Ammon's horn (tissue), 1 donor: Measurements from ENCODE around the gene RHBDD3.

Source experiments
- DNase-seq: peaks from one replicate; pipeline ENCODE4 v3.0.0-alpha.2; 2016; ENCODE audit warnings: low spot score

The RHBDD3 gene

DNA sequence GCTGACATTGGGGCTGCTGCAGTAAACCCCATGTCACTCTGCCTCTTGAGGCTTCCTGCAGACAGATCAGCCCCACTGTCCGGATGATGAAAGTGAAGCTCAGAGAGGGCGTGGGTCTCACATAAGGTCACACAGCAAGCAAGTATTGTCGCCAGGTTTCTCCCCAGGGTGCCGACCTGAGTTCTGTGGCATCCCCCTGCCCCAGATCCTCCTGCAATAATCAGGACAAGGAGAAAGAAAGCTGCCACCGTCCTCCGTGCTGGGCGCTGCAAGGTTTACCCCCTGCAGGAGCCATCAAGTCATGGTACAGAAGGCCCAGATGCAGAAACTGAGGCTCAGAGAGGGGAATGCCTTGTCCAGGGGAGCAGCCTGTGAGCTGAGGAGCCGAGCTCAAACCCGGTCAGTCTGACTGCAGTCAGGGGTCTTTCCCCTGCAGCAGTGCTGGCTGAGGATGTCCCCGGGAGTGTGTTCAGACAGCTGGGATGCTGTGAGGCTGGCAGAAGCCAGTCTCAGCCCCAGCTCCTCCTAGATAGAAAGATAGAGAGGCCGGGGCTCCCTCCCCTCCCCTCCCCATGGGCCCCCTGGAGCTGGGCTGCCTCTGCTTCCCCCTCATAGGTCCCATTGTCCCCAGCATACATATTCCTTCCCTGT, 48.9 kb downstream of the RHBDD3 start:
- DNase-seq: no peak

DNA sequence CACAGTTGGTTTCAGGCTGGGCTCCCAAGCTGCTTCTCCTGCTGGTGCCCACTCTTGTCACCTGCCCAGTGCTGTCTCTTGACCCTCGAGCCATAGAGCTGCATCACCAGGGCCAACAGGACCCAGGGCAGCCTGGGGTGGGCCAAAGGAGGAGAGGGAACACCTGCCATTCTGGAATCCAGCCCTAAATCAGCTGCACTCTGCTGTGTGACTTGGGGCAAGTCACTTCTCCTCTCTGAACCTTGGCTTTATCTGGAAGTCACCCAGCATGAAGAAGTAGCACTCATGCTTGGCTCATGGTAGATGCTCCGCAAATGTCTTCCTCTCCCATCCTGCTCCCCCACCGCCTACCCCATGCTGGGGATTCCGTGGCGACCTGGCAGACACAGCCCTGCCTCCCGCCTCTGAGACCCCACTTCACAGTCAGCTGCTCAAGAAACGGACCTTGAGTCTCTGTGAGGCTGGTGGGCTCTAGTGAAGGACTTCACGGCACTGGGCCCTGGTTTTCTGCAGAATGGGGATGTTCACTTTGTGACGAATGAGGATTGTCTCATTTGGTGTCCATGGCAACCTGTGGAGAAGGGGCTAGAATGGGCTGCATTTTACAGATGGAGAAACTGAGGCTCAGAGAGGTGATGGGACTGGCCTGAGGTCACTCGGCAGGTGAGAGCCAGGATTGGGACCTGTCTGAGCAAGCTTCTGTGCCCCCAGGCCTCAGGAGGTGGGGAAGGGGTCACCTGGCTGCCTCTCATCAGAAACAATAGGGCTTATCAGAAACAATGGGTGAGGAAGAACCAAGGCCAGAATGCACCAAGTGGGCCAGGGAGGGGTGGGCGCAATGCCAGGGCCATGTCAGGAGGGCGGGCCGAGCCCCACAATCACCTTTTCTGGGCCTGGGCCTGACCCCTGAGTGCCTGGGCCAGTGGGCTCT, 49.7 kb downstream of the RHBDD3 start:
- DNase-seq: no peak

DNA sequence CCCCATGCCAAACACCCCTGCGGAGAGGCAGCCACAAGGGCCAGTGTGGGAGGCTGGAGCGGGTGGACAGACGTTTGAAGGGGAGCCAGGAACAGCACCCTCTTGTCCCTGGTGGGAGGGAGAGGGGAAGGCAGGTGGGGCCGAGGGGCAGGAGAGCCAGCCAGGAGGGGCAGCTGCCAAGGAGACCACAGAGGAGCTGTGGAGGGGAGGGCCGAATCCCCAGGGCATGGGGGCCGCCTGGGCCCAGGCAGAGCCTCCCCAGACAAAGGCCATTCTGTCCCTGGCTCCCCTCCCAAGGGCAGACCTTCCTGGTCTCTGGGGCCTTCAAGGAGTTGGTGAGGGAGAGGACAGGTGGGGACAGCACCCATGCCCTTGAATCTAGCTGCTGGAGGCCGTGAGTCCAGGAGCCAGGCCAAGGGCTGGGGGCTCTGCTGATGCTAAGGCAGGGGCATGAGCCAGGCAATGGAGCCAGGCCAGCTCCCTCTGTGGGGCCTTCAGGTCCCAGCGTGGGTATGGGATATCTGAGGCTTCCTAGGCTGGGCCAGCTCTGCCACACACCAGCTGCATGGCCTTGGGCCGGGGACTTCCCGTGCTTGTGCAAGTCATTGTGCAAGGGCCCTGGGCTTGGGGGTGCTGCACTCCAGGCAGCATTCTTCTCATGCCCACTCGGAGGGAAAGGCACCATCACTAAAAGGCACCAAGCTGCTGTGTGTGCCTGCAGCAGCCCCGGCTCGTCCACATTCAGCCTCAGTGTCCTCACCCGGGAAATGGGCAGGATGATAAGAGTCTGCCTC, 50.7 kb downstream of the RHBDD3 start:
- peak; percentile 64 for DNase-seq

DNA sequence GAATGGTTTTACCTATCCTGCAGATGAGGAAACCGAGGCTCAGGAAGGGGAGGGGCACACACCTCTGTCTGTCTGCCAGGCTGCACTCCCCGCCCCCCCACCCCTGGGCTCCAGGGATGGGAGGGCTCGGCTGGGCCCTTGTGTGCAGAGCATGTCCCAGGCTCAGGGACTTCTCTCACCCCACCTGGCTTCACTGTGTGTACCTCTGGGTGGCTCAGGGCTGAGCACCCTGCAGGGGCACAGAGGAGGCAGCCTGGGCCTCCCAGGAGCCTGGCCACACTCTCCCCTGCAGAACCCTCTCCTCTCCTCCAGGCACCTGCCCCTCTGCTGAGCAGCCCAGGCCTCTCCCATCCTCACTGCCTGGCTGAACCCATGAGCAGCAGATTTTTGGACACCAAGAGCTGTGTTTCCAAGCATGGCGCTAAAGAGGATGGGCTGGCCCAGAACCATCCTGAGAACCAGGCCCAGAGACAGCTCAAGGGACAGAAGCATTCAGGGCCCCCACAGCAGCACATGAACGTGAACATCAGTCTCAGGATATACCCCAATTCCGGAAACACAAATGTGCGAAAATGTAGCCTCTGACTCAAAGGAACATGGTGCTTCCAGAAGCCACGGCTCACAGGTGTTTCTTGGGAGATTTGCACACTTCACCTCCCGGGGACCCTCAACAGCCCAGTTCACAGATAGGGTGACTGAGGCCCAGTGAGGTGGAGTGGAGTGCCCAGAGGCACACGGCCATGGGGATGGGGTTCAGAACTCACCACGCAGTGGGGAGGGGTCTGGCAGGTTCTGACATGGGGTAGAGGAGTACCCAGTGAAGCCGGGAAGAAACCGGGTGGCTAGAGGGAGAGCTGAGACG, 51.5 kb downstream of the RHBDD3 start:
- DNase-seq: no peak

DNA sequence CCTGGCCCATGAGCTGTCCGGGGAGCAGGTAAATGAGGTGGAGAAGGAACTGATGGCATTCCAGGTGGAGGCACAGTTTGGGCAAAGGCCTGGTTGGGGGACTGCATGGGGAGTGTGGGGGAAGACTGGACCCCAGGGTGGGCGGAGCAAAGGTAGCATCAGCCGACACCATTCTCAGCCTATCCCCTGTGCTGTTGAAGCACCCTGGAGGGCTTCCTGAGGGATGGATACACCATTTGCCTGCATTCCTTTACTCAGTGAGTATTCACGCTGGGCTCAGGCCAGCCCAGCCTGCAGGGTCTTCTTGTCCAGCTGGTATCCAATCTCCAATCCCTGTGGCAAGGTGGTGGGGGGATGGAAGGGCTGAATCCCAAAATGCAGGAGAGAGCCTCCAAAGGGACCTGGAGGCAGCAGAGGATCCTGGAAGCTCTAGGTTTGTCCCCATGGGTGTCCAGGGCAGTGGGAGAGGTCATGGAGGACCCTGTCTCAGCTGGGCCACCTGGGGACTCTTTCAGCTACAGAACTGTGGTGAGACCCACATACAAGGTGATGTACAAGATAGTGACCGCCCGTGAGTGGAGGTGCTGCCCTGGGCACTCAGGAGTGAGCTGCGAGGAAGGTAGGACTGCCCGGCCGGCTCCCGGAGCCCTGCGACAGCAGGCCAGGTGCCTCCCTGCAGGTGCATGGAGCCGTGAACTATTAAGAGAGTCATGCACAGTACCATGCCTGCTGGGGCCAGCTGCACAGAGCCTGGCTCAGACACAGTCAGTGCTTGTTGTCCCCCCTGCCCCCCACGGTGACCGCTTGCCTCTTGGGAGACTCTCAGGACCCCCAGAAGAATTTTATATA, 52.5 kb downstream of the RHBDD3 start:
- DNase-seq: no peak

DNA sequence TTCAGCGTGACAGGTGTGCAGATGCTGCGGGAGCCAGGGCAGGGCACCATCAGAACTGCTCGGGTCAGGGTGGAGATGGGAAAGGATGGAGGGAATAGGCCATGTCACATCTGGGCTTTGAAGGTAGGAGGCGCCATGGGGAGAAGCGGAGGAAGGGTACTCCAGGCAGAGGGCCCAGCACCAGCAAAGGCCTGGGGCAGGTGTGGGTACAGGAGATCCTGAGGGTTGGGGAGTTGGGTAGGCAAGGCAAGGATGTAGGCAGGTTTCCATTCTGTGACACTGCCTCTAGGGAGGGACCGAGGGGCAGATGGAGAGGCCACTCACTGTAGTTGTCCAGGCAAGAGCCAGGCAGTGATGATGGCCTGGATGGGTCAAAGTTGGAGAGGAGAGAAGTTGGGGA, 53.5 kb downstream of the RHBDD3 start:
- DNase-seq: no peak

DNA sequence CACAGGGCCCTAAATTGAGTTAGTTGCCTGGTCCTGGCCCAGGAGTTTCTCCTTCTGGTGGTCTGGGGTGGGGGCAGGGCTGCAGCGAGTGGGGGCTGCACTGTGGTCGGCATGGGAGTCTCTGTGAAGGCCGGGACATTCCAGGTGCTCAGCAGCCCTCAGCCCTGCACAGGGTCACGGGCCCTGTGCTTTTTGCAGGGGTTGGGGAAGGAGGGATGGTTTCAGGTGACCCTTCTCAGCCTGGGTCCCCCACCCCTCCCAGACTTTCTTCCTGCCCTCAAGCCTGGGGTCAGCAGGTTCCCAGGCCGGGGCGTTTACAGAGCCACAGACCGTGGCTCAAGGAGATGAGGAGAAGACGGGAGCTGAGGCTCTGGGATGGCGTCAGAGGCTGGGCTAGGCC, 54.3 kb downstream of the RHBDD3 start:
- no peak for DNase-seq

DNA sequence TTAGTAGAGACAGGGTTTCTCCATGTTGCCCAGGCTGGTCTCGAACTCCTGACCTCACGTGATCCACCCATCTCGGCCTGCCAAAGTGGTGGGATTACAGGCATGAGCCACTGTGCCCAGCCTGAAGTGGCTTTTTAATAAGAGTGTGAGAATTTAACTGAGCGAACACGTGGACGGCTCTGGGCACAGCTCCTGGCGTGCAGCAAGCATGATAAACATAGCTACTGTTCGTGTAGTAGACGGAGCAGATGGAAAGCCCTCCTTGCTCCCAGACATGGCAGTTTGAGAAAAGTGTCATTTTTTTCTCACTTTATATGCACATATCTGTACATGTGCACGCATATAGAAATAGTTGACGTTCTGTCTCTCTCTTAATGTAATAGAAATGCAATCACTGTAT, 55.0 kb downstream of the RHBDD3 start:
- peak; percentile 76 for DNase-seq

DNA sequence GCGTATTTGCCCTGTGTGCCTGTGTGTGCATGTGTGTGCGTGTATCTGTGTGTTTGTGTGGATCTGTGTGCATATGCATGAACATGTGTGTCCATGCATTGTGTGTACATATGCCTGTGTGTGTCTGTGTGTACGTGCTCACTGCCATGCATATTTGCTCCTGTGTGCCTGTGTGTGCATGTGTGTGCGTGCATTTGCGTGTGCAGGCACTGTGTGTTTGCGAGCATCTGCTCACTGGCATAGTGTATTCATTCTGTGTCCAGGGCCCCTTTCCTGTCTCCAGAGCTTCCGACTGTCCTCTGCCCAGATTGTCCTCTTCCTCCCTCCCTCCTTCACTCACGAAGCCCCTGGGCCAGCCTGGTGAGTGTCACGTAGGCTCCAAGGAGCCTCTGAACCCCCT, 56.3 kb downstream of the RHBDD3 start:
- no peak for DNase-seq

DNA sequence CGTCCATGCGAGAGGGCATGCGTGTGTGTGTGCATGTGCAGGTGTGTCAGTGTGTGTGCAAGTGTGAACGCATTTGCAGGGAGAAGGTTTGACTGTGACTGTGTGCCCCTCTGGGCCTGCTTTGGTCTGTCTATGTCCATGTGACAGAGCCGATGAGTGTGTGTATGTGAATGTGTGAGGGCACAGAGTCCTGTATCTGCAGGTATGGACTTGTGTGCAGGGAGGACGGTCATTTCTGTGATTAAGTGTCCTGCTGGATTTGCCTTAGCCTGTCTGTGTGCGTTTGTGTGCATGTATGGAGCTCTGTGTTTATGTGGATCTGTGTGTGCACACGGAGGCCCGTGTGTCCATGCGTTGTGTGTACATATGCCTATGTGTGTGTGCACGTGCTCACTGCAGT, 56.7 kb downstream of the RHBDD3 start:
- no peak for DNase-seq
